HL-60 (cell line): ENCODE results near the gene B4GALT6.

ENCODE experiments used
- DNase-seq, 2 experiments: peaks; one replicate each; pipeline ENCODE4 v3.0.0-alpha.2; 2010 to 2020; ENCODE audit warnings: low read depth in 1 of 2, low spot score in 1 of 2
- H3K27ac ChIP-seq: fragments of 250-450 bp; sonication (Bioruptor Pico); replicated peaks from 2 replicates; pipeline ENCODE4 v1.5.1; 2020; ENCODE audit warnings: mild to moderate bottlenecking, moderate library complexity
- H3K27me3 ChIP-seq: fragments of 250-450 bp; sonication (Bioruptor Pico); 2 replicates; pipeline ENCODE4 v1.5.1; 2021; ENCODE audit warnings: mild to moderate bottlenecking, moderate library complexity; ENCODE audit not compliant: insufficient read depth, poor library complexity, severe bottlenecking
- H3K4me3 ChIP-seq: replicated peaks from 2 replicates; pipeline ENCODE4 v1.5.1; 2011; ENCODE audit warnings: mild to moderate bottlenecking, control low read depth, low read length; ENCODE audit not compliant: insufficient read depth
- GABPA ChIP-seq: IDR thresholded peaks from 2 replicates; pipeline ENCODE4 v1.6.1; 2012; ENCODE audit warnings: low read depth
- POLR2AphosphoS5 ChIP-seq: IDR thresholded peaks from 2 replicates; pipeline ENCODE4 v1.6.1; 2012; ENCODE audit warnings: low read depth
- SPI1 ChIP-seq: IDR thresholded peaks from 2 replicates; pipeline ENCODE4 v1.6.1; 2012; ENCODE audit warnings: low read depth, mild to moderate bottlenecking, borderline replicate concordance
- TF ChIP-seq, protein P1 (sequence below): IDR thresholded peaks from 2 replicates; pipeline ENCODE4 v1.6.1; 2012; ENCODE audit warnings: low read depth; ENCODE audit not compliant: insufficient replicate concordance
- TF ChIP-seq, protein P2 (sequence below): IDR thresholded peaks from one replicate; pipeline ENCODE4 v1.5.1; 2011; ENCODE audit warnings: low read length, control low read depth, inconsistent platforms; ENCODE audit not compliant: insufficient read depth

Gene B4GALT6

DNA sequence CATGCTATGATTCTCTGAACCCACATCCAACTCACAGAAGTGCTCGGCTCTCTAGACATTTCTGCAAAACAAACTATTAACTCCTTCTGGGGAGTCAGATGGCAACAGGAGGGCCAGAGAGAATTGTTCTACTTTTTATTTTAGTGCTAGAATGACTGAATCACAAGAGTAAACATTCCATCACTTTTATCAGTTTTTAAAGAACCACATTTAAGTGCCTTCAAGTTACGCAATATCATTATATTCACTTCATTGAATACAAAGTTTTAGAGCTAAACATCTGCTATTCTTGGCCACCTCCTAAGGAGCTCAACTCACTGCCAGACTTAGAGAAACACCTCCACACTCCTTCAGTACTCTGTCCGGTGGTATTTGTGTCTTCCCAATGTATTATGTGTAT, 22.4 kb downstream of the B4GALT6 start:
- Histone ChIP-seq H3K4me3 (no peak overlapping the region), H3K27ac (no peak overlapping the region), H3K27me3 (peaks cover 2% of the 10 kb centered on the region)
- TF ChIP-seq, protein P1, sequence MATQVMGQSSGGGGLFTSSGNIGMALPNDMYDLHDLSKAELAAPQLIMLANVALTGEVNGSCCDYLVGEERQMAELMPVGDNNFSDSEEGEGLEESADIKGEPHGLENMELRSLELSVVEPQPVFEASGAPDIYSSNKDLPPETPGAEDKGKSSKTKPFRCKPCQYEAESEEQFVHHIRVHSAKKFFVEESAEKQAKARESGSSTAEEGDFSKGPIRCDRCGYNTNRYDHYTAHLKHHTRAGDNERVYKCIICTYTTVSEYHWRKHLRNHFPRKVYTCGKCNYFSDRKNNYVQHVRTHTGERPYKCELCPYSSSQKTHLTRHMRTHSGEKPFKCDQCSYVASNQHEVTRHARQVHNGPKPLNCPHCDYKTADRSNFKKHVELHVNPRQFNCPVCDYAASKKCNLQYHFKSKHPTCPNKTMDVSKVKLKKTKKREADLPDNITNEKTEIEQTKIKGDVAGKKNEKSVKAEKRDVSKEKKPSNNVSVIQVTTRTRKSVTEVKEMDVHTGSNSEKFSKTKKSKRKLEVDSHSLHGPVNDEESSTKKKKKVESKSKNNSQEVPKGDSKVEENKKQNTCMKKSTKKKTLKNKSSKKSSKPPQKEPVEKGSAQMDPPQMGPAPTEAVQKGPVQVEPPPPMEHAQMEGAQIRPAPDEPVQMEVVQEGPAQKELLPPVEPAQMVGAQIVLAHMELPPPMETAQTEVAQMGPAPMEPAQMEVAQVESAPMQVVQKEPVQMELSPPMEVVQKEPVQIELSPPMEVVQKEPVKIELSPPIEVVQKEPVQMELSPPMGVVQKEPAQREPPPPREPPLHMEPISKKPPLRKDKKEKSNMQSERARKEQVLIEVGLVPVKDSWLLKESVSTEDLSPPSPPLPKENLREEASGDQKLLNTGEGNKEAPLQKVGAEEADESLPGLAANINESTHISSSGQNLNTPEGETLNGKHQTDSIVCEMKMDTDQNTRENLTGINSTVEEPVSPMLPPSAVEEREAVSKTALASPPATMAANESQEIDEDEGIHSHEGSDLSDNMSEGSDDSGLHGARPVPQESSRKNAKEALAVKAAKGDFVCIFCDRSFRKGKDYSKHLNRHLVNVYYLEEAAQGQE = no peak
- TF ChIP-seq SPI1 (no peak), POLR2AphosphoS5 (no peak), GABPA (no peak)
- TF ChIP-seq, protein P2, sequence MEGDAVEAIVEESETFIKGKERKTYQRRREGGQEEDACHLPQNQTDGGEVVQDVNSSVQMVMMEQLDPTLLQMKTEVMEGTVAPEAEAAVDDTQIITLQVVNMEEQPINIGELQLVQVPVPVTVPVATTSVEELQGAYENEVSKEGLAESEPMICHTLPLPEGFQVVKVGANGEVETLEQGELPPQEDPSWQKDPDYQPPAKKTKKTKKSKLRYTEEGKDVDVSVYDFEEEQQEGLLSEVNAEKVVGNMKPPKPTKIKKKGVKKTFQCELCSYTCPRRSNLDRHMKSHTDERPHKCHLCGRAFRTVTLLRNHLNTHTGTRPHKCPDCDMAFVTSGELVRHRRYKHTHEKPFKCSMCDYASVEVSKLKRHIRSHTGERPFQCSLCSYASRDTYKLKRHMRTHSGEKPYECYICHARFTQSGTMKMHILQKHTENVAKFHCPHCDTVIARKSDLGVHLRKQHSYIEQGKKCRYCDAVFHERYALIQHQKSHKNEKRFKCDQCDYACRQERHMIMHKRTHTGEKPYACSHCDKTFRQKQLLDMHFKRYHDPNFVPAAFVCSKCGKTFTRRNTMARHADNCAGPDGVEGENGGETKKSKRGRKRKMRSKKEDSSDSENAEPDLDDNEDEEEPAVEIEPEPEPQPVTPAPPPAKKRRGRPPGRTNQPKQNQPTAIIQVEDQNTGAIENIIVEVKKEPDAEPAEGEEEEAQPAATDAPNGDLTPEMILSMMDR = no peak
- no peak for DNase-seq

DNA sequence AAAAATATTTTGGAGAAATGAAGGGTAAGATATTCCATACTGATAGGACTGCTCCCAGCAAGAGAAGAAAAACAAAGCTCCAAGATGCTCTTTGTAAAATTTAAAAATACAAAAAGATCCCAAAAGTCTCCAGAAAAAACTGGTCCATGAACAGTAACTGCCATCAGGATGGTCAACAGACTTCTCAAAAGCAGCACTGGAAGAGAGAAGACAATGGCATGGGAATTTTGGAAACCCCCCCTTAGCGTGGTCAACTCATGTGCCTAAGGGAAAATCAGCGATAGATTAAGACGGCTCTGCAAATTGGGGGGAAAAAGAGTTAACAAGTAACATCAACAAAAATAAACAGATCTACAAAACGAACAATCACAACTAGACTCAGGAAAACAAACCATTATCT, 23.6 kb downstream of the B4GALT6 start:
- DNase-seq = no peak
- H3K4me3 ChIP-seq = no peak overlapping the region
- H3K27me3 ChIP-seq = peaks cover 2% of the 10 kb centered on the region
- no peak overlapping the region for H3K27ac ChIP-seq
- no peak for TF ChIP-seq POLR2AphosphoS5
- TF ChIP-seq GABPA = no peak
- no peak for TF ChIP-seq SPI1
- TF ChIP-seq, protein P2 = no peak
- TF ChIP-seq, protein P1 = no peak

DNA sequence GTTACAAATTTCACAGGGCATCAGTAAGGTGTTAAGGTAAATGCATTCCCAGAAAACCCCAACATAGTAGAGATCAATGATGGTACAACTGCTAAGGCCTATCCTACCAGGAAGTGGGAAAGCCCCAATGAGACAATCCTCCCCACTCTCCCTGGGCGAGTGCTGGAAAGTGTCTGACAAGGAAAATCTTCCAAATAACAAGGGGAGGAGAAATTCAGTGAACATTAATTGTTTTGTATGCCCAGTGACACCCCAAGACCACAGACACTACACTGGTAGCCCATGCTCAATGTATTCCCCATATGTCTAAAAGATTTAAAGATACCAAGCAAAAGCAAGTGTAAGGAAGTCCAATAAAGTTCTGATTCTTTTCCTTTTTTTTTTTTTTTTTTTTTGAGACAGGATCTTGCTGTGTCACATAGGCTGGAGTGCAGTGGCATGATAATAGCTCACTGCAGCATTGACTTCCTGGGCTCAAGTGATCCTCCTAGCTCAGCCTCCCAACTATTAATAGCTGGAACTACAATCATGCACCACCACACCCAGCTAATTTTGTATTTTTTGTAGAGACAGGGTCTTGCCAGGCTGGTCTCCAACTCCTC, 24.7 kb downstream of the B4GALT6 start:
- TF ChIP-seq, protein P2 = no peak
- TF ChIP-seq, protein P1 = no peak
- TF ChIP-seq SPI1 (no peak), GABPA (no peak), POLR2AphosphoS5 (no peak)
- Histone ChIP-seq H3K27ac (no peak overlapping the region), H3K27me3 (peaks cover 2% of the 10 kb centered on the region), H3K4me3 (no peak overlapping the region)
- no peak for DNase-seq
